D721Med (cell line): ENCODE measurements around the gene WDR45B.

Experiments used
- DNase-seq: peaks from one replicate; pipeline ENCODE4 v3.0.0; 2011; ENCODE audit warnings: low spot score; ENCODE audit not compliant: insufficient read length
- FAIRE-seq: peaks from 2 replicates; lab custom pipeline; 2011; peaks lifted over from hg19 to GRCh38; lab: Jason Lieb, UNC
- CTCF ChIP-seq: IDR thresholded peaks from 2 replicates; pipeline ENCODE4 v1.5.1; 2012; ENCODE audit warnings: mild to moderate bottlenecking, control low read depth; ENCODE audit not compliant: insufficient read depth; ENCODE audit errors: missing control alignments

WDR45B gene

GRCh38 chr17:82567286-82567685 lies 81.0 kb downstream of the WDR45B start:
- TF ChIP-seq CTCF, result no peak
- FAIRE-seq (no peak), DNase-seq (no peak)

GRCh38 chr17:82566129-82566960 lies 81.9 kb downstream of the WDR45B start:
- TF ChIP-seq CTCF, result no peak
- DNase-seq (no peak), FAIRE-seq (no peak)

GRCh38 chr17:82565551-82565950 lies 82.7 kb downstream of the WDR45B start:
- DNase-seq, result no peak
- FAIRE-seq, result no peak
- TF ChIP-seq CTCF, result no peak
